NCI-H2196 treated with DMSO at 0.1 percent for 48 hours (cell line): ENCODE measurements around the gene ARHGAP28.
A peak's percentile ranks its signal among the peaks of the same experiment; 100 is the strongest.

ENCODE experiments used
- DNase-seq: peaks from one replicate; lab custom pipeline; 2025; ENCODE audit not compliant: unreplicated experiment; lab: John Stamatoyannopoulos, UW

The ARHGAP28 gene

GRCh38 chr18:6859676-6860422, 130.3 kb downstream of the ARHGAP28 start:
- DNase-seq: no peak

DNA sequence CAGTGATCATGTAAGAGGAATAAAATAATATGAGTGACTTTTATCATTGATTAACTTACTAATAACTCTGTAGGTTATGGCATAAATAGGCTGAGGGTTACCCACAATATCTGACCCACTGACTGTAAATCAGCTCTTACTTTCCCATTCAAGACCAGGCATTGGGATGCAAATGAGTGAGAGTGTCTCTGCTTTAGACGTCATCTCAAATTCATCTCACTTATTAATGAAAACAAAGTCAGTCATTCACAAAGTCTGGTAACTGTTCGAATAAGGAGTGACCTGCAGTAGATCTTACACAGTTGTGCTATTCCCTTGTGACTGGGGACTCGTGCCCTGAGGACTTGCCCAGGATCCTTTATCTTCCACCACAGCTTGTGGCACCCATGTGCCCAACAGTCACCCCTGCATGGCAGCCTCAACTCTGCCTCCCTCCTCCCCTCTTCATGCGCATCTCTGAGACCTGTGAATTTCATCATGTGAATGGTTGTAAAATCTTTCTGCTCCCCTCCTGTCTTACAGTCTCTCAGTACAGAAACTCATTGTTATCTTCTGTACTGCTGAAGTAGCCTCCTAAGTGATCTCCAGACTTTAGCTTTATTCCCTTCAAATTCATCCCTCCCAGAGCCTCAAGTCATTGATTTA, 131.4 kb downstream of the ARHGAP28 start:
- DNase-seq: no peak

DNA sequence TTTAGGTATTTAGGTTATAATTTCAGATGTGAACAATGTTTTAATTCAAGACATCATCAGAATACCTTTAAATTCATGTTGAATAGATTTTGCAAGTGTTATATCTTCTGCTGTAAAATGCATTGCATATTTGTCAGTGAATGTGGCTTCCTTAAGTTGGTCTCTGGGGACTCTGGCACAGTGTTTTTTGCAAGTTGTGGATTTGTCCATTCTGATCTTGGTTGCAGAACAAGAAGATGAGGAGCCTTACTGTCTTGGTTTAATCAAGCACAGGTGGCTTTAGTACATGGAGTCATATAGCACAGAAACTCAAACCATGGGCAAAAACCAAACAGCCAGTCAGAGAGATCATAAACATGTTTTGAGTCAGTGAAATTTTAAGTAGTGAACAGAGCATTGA, 135.7 kb downstream of the ARHGAP28 start:
- no peak for DNase-seq

DNA sequence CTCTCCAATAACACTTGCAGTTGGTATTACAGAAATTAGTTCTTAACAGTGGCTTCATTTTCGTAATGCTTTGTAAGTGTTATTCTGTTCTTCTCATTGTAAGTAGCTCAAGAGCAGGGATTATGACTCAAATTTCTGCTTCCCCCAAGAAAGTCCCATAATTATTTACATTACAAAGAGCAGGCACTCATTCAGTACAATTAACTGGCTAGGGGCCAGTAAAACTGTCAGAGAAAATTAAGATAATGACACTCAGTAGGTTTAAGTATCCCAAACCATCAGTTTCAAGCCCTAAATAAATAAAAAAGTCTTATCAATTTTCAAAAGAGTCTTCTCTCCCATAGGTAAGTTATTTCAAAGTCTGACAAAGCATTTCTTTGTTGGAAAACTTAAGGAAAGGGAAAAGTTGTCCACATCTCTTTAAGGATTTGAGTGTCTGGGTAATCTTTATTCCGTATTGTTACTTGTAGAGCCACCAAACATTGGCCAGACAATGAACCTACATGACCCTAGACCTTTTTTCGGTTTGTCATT, 137.1 kb downstream of the ARHGAP28 start:
- DNase-seq: no peak

- no peak for DNase-seq
Measured at GRCh38 chr18:6868033-6868432, 138.5 kb downstream of the ARHGAP28 start.

DNA sequence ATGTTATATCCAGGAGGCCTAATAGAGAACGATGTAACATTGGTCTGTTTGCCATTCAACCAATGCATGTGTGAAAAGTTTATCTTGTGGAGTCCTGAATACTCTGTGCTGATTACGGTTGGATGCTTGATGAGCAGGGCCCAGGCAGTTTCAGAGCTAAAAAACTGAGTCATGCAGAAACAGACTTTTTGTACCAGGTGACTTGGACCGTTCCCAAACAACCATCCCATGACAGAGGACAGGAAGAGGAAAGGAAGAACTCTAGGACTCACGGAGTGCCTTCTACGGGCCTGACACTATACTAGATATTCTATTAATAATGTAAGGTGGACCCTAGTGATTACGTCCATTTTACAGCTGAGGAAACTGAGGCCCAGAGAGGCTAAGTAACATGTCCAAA, 142.1 kb downstream of the ARHGAP28 start:
- no peak for DNase-seq

DNA sequence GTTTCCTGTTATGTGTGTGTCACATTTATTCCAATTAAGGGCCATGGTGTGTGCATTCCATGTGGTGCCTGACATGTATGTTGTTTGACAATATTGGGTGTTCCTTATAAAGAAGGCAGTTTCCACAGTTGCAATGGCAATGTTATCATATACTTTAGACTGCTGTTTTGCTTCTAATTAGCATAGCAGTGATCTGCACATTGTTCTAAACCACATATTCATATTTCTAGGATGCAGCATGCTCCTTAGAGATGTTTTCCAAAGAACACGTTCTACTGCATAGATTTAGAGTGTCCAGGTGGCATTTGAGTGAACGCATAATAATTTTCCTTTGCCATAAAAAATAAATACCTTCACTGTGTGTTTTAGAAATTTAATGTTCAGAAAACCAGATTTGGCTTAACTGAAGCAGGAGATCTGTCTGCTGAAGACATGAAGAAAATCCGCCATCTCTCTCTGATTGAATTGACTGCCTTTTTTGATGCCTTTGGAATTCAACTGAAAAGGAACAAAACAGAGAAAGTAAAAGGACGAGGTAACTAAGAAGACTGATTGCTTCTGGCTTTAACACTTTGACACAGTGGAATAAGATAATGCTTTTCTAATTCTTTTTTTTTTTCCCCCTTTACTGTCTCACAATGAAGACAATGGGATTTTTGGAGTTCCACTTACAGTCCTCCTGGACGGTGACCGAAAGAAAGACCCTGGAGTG, 143.7 kb downstream of the ARHGAP28 start:
- DNase-seq: no peak

GRCh38 chr18:6874315-6874714, 144.8 kb downstream of the ARHGAP28 start:
- no peak for DNase-seq

DNA sequence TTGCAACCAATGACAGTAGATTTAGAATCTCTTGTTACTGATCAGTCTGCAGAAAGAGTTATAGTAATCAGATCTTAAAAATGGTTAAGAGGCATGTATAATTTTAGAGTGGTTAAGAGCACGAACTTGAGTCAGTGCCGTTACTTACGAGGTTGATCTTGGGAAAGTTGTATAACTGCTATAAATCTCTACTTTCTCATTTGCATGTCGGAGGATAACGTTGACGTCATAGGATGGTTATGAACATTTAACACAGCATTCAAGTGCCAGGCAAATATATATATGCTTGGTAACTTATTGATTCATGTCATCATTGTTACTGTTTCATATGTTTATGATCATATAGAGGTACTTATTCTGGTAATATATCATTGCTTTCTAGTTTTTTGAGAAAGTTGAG, 146.2 kb downstream of the ARHGAP28 start:
- no peak for DNase-seq

- DNase-seq: no peak
Measured at GRCh38 chr18:6876641-6877041, 147.1 kb downstream of the ARHGAP28 start.

- DNase-seq: no peak
Measured at GRCh38 chr18:6877288-6877687, 147.8 kb downstream of the ARHGAP28 start.

- no peak for DNase-seq
Measured at GRCh38 chr18:6878556-6879297, 149.2 kb downstream of the ARHGAP28 start.

- DNase-seq: no peak
Measured at GRCh38 chr18:6879508-6880195, 150.1 kb downstream of the ARHGAP28 start.

DNA sequence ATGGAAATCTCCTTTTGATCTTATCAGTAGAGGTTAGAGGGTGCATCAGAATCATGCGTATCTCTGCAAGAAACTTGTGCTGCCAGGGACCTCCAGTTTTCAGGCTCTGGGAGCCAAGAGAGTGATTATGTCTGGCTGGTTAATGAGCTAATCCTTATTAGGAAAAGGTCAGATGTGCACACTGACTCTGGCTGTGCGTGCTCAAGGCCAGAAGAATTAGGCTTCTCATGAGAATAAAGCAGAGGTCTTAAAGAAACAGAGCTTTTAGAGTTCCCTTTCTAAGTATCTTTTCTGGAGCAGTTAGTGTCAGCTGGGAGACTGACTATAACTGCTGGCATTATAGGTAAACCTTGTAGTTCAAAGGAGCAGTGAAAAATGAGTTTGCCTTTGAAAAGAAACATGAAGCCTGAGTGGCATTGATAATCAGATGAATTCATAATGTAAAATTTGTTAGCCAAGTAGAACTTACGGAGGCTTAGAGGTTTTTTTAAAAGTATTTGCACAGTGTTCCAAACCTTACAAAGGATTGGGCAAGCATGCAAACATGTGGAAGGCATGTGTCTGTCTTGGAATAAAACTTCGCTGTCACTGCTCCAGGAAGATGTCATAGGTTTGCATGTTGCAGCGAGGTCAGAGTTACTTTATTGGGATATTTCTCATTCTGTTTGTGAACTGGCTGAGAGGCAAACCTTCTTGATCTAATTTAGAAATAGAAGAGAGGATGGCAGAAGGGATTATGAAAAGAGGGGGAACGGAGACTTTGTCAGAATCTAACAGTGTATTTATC, 151.7 kb downstream of the ARHGAP28 start:
- no peak for DNase-seq

DNA sequence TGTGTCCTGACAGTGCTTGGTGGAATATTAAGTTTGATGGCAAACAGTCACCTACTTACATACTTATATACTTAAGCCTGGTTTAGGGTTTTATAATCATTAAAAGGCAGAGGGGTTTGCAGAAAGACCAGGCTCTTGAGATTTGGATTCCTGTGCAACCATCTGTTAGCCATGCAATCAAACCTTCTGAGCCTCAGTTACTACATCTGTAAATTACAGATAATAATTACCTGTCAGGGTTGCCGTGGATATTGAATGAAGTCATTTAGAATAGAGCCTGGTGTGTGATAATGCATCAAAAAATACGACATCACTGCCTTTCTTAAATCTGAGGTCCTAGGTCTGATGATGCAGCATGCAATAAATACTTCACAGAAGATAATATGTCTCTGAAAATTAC, 152.9 kb downstream of the ARHGAP28 start:
- DNase-seq: no peak

GRCh38 chr18:6885006-6885481, 155.5 kb downstream of the ARHGAP28 start:
- no peak for DNase-seq

GRCh38 chr18:6885992-6886796, 156.7 kb downstream of the ARHGAP28 start:
- DNase-seq: peak; percentile 25

- no peak for DNase-seq
Measured at GRCh38 chr18:6886797-6887330, 157.3 kb downstream of the ARHGAP28 start.

DNA sequence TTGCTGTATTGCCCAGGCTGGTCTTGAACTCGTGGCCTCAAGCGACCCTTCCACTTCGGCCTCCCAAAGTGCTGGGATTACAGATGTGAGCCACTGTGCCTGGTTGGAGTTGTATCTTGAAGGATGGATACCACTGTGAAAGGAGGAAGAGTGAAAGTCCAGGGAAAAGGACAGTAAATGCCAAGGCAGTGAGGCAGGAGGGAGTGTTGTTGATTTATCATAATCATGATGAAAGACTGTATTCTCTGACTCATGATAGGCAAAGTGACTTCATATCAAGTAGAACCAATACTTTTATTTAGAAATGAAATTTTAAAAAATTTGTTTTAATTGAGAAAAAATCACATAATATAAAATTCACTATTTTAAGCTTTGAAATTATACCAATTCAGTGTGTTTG, 162.3 kb downstream of the ARHGAP28 start:
- DNase-seq: no peak
